ENCODE data around the gene CCDC85C. TPM values are rescaled to one million over a fixed set of nuclear protein-coding genes. Genes with fewer than 3 reads are reported as not detected.

CCDC85C gene
- total and polyA plus RNA-seq, 4 donors: 4.0 to 23.9 (median 9.6) TPM

GRCh38 chr14:99570544-99571302 lies 33.3 kb downstream of the CCDC85C start:
- Histone ChIP-seq H3K27ac (ENCODE audit: low read depth in 1 of 2, low read length in 2 of 2) (peak overlapping the region; percentile 86 to 95), H3K9me3 (ENCODE audit: control insufficient read depth in 4 of 4, low read length in 3 of 4) (no peaks in the 10 kb centered on the region), H3K4me1 (ENCODE audit: control insufficient read depth in 4 of 4, insufficient read depth in 4 of 4, low read length in 3 of 4) (peaks cover 58 to 96% (median 87%) of the 10 kb centered on the region in 4 donors), H3K4me3 (ENCODE audit: low read depth in 1 of 3, low read length in 3 of 3) (no peak overlapping the region), H3K36me3 (ENCODE audit: control insufficient read depth in 4 of 4, insufficient read depth in 3 of 4, low read depth in 1 of 4, low read length in 3 of 4) (no peaks in the 10 kb centered on the region), H3K9ac (ENCODE audit: low read depth in 1 of 2, low read length in 2 of 2) (peak overlapping the region in 1 of 2 donors; percentile 3), H3K27me3 (ENCODE audit: control insufficient read depth in 4 of 4, insufficient read depth in 4 of 4, low read length in 3 of 4) (no peaks in the 10 kb centered on the region)
- no peak for DNase-seq (ENCODE audit: low spot score)
- TF ChIP-seq FOXA2 (IDR thresholded peaks at IDR 0.05): no peak
- no peak for TF ChIP-seq YY1 (IDR thresholded peaks at IDR 0.05)
- no peak for TF ChIP-seq REST (IDR thresholded peaks at IDR 0.05)
- no peak for TF ChIP-seq GABPA (IDR thresholded peaks at IDR 0.05 in 1 of 2, conservative IDR thresholded peaks at IDR 0.05 in 1 of 2)
- TF ChIP-seq CTCF (IDR thresholded peaks at IDR 0.05; ENCODE audit: low read depth, low read length, missing input control): no peak
- TF ChIP-seq ATF3 (IDR thresholded peaks at IDR 0.05): no peak
- TF ChIP-seq HNF4A (conservative IDR thresholded peaks at IDR 0.05): no peak
- TF ChIP-seq HNF4G (IDR thresholded peaks at IDR 0.05): no peak
- no peak for TF ChIP-seq ZBTB33 (IDR thresholded peaks at IDR 0.05)
- TF ChIP-seq FOXA1 (IDR thresholded peaks at IDR 0.05): no peak
- TF ChIP-seq RAD21 (IDR thresholded peaks at IDR 0.05): no peak
- no peak for TF ChIP-seq NR2F2 (IDR thresholded peaks at IDR 0.05)
- TF ChIP-seq SP1 (IDR thresholded peaks at IDR 0.05): no peak
- no peak for TF ChIP-seq MAX (IDR thresholded peaks at IDR 0.05)
- TF ChIP-seq JUND (IDR thresholded peaks at IDR 0.05): no peak
- no peak for TF ChIP-seq RXRA (IDR thresholded peaks at IDR 0.05)
- no peak for TF ChIP-seq EGR1 (IDR thresholded peaks at IDR 0.05; ENCODE audit: low read depth in 2 of 2)
- 71% methylated on average over 12 of the region's 12 CpGs for WGBS

Data from liver (tissue), 9 donors.